Stimulated activated CD8-positive, alpha-beta memory T cell treated with anti-CD3 and anti-CD28 coated beads, Interleukin-15, amount 100 ng/mL, for 1 hour (primary cell): ENCODE results near the gene ISG20L2.

ENCODE experiments used
- DNase-seq: peaks from one replicate; pipeline ENCODE4 v3.0.0-alpha.2; 2020; ENCODE audit warnings: low read depth

Gene ISG20L2

DNA sequence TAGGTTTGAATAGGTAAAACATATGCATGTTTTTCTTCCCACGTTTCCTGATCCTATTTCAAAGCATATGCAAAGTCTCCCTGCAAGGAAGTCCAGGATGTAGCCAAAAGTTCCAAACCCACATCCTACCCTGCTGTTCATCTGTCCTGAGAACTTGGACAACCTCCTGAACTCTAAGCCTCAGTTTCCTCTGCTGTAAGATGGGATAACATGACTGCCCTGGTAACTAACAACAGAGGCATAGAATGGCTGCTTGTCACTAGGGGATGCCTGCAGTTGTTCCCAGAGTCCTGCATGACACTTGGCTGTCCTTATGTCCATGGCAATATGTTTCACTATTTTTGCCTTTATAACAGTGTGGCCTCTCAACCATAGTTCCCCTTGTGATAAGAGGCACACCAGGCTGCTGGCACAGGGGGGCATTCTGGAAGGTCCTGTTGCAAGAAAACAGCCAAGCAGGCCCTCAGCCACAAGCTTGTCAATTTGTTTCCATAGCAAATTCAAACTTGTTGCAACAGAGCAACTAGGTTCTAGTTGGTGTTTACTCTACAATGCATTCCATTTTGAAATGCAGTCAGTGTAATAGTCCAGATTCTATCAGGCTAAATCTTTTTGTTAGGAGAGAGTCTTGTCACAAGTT is 24.4 kb upstream of the ISG20L2 start:
- no peak for DNase-seq

DNA sequence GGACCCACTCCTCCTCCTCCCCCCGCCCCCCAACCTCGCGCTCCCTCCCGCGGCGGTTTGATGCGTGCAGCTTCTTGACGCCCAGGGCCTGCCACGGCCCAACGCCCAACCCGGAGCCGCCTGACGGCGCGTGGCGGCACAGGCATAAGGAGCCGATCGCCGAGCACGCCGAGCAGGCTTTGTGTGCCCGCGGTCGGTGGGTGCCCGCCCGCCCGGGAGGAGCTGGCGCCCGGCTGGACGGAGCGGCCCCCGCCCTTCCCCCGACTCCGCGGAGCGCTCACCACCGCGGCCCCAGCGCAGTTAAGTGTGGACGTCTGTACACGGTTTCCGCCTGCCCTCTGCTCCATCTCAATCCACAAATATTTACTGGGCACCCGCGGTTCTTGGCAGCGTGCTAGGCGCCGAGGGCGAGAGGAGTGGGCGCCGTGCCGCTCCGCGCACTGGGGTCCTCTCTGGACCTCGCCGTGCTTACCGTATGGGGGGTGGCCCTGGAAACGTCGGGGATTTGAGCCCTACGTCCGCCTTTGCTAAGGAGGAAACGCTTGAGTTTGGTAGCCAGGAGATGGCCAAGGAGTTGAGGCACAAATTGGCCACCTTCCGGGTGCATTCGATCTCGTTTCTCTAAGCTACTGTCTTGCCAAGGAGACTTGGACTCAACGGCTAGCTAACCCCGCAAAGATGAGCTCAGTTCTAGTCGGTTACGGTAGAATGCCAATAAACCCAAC is 23.4 kb upstream of the ISG20L2 start:
- DNase-seq: peak; percentile 95

DNA sequence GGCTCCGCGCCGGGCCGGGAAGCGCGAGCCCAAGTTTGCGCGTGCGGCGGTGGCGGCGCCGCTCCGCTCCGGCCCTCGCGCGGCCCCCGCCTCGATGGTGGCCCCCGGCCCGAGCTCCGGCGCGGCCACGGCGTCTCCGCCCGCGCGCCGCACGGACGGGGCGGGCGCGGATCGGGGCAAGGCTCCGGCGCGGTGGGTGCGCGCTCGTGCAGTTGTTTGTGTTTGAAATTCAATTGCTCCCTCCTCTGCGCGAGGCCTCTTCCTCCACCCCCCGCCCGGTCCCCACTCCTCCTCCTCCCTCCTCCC is 22.8 kb upstream of the ISG20L2 start, which contains the start of gene HDGF:
Gene HDGF (minus strand): TSS at position 225 of the 306 bp plus-strand sequence. CDS start 246 bp downstream, outside the sequence.
- DNase-seq: no peak

DNA sequence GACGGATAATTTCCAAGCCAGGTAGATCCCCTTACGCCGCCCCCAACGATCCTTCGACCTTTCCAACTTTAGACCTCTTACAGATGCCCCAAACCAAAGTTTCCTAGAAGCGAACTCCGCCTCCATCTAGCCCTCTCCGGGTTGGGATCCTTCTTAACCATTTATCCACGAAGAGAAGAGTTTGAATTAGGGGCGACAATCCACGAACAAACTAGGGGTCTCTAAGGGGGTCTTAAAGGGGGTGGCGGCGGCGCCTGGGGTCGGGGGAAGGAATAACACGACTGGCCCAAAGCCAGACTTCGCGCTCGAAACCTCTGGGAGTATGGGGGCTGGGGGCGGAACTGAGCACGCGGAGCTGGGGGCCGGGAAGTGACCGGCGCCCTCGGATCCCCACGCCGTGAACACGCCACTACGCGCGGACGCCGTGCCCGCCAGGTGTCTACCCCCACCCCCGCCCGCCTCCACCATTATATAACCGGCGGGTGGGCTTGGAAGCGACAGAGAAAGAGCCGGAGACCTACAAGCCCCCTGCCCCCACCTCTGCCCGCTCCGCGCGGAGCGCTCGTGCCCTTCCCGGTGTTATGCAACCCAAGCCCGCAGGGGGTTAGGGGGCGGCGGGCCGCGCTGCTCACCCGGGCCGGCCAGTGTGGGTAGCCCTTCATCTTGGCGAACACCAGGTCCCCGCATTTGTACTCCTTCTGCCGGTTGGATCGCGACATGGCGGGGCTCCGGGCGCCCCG is 22.3 kb upstream of the ISG20L2 start:
- no peak for DNase-seq

DNA sequence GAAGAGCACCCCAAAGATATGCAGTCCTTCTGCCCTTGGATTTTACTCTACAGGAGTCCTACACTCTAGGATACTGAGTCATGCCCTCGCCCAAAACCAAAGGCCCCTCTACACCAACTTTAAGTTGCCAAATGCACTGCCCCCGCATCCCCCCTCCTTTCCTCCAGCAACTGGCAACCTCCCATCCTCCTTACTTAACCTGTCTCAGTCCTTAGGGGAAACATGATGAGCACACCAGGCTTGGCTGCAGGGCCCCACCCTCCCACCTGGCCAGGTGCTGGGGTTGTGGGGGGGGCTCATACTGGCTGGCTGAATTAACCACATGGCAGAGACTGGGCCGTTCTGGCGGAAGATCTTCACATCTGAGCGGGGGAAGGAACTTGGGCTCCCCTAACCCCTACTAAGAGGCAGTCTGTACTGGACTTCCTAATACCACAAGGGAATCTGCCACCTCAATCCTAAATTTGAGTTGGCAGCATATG is 21.7 kb upstream of the ISG20L2 start:
- no peak for DNase-seq

DNA sequence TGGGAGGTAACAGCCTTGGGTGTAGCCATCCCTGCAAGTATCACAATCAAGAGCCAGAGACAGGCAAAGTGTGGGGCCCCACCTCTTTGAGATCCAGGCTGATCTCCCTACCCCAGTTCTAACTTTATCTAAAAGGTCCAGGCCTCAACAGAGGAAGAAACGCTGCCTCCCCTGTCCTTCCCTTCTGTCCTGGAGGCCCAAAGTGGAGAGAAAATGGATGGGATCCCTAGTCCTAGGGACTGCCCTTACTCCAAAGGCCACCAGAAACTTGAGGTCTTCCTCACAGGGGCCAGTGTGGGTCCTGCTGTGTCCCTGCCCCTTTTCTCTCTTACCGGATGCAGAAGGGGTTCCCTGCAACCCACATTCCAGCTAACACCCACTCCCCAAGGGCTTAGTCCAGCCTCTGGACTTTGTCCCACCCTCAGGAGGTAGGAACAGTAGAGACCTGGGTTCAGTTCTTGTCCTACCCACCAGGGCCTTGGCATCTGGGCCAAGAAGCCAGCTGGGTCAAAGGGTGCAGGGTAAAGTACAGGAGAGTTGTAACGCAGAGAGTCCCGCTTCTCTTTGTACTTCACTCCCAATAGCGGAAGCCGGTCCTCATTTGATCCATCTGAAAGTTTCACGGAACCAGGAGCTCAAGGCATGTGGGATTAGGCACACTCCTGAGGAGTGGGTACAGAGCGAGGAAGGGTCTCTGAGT is 21.0 kb upstream of the ISG20L2 start:
- no peak for DNase-seq

DNA sequence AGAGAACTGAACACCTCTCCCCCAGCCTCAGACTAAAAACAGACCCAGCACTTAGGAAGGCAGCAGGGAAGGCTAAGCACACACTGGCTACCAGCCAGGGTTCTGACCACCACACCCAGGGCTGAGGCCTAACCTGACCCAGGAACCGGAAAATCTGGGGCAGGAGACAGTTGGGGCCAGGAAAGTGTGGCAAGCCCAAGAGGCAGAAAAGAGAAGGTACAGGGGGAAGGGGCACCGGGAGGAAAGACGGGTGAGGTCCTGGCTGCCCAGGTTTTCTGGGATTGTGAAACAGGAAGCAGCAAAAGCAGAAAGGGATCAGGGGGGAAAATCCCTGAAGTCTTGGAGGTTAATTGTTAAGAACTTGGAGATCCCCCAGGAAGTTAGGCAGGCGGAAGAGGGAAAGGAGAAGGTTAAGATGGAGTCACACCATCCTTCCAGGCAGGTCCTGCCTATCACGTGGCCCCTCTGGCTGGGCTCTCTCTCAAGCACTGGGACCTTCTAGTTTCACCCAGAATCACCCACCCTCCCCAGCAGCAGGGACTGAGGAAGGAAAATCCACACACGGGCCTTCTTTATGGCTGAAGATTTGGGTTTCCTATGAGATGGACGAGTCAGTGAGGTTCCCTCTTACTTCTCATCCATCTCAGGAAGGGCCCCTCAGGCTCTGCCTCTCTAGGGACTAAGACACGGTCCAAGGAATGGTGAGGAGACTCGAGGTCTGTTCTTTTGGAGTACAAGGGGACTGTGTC is 20.3 kb upstream of the ISG20L2 start:
- no peak for DNase-seq

DNA sequence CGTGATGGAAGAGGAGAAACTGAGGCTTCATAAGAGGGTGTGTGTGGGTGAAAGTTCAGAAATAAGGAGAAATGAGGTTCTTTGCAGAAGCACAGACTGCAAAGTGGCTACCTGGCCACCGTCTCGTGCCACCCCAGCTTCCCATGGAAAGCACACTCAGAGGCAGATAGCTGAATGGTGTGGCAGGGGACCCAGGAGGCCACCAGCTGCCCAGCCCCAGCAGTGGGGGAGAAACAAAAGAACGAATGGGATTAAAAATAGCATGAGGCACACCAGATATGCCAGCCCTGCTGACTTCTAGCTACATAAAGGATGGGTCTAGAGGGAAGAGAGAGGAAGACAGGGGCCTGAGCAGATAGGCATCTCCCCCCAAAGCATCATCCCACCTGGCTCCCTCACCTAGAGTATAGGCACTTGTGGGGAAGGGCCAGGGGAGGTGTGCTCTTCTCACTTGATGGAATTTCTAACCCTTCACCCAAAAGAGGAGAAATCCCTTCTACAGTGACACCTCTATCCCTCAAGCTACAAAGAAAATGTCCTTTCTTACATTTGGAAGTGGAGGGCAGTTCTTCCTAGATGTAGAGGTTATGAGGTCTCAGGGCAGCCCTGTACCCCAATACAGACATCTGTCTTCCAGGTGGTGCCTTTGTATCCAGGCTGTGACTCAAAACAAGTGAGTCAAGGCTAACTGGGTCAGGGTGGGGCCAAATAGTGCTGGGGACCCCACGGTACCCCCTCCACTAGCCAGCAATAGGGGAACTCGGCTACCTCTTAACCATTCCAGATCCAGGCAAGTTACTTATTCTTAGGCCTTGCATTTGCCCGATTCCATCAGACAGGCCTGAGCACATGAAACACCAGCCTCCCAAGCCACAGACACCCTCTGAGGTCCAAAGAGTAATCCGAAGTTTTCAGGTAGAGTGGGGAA is 19.4 kb upstream of the ISG20L2 start:
- no peak for DNase-seq

DNA sequence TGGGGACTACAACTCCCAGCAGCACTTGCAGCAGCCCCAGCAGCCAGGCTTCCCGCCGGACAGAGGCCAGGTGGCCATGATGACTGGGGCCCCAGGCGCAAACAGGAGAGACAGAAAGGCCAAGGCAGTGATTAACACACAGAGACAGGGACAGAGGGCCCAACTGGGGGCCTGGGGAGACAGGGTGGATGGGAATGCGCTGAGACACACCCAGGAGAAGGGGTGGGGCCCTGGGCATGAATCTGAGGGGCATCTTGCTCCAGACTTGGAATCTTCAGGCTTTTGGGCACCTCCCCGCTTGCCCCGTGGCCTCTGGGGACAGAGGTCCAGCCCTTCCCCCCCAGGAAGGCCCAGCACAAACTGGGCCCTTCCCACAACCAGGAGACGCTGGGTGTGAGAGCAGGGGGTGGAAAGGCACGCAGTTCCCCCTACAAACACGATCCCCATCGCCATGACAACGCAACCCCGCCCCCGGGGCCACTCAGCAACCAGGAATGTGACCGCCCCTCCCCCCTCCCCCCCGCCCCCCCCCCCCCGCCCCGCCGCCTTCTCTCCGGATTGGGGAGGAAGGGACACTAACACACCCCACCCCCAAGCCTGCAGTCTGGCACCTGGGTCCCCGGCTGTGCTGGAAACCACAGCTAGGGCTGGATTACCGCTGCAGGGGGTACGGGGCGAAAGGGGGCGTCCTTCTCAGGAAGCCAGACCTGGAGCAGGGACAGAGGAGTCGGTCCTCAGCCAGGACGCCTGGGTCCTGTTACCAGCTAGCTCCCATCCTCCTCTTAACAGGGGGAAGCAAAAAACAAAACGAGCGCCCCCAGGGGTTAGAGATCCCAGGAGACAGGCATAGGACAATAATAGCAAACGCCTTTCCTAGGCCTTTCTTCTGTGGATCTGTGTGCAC is 18.4 kb upstream of the ISG20L2 start:
- no peak for DNase-seq

DNA sequence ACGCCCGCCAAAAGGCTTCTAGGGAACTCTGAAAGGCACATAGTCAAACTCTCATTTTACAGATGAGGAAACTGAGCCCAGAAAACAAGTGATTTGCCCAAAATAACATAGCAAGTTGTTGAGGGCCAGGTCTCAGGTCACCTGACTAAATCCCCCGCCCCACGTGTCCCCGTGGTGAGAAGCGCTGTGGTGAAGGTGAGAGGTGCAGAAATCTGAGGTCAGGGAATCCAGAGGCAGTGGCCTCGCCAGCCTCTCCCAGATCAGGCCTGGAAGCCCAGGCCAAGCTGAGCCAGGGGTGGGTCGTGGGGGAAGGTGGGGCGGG is 17.8 kb upstream of the ISG20L2 start:
- no peak for DNase-seq

DNA sequence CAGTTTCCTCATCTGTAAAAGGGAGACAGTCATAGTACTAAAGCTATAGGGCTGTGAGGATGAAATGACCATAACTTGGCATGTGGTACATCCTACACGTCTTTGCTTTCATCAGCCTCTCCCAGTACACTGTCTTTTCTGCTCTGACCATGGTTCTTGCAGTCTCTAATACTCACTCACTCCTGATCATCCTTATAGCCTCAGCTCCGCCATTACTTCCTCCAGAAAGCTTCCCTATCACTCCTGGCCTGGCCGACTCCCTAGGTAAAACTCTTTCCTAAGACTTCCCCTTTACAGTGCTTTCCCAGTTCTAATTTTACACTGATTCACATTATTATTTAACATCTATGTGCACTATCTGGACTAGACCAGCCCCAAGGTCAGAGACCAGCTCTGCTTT is 17.3 kb upstream of the ISG20L2 start:
- no peak for DNase-seq

DNA sequence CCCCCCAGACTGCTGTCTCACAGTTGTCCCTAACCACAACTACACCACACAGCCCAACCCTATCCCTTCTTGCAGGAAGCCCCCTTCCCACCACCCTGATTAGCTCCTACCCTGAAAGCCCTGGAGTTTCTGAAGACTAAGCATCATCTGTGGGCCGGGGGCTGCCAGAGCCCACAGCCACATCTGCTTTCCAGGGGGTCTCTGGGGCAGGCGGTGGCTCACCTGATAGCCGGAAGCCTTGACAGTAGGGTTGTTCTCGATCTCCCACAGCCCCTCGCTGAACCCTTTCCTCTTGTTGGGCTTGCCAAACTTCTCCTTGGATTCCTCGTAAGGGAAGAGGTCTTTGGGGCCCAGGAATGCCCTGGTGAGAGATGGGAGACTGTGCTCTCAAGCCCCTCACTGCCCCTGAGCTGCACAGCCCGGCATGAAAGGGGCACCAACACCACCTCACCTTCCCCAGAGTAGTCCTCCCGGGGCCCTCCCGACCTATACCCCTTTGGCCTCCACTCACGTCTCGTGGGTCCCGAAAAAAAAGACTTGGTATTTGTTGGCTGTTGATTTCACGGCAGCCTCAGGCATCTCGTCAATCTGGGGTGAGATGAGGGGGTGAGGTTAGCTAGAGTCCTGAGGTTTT is 16.3 kb upstream of the ISG20L2 start:
- DNase-seq: no peak

DNA sequence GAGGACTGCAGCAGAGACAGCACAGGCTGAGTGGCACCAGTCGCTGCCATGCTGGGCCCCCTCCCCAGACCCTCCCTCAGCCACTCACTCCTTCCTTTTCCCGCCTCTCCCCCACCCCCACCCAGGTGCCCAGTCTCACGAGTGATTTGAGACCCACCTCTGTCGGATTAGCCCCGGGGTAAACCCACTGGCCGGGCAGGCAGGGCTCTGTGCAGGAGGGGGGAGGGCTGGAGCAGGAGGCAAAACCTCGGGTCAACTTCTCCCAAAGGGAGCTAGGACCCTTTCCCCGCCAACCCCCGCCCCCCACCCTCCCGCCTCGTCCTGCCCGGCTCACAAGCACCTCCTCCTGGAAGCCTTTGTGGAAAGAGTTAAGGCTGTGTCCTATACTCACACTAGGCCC is 15.8 kb upstream of the ISG20L2 start:
- DNase-seq: no peak

DNA sequence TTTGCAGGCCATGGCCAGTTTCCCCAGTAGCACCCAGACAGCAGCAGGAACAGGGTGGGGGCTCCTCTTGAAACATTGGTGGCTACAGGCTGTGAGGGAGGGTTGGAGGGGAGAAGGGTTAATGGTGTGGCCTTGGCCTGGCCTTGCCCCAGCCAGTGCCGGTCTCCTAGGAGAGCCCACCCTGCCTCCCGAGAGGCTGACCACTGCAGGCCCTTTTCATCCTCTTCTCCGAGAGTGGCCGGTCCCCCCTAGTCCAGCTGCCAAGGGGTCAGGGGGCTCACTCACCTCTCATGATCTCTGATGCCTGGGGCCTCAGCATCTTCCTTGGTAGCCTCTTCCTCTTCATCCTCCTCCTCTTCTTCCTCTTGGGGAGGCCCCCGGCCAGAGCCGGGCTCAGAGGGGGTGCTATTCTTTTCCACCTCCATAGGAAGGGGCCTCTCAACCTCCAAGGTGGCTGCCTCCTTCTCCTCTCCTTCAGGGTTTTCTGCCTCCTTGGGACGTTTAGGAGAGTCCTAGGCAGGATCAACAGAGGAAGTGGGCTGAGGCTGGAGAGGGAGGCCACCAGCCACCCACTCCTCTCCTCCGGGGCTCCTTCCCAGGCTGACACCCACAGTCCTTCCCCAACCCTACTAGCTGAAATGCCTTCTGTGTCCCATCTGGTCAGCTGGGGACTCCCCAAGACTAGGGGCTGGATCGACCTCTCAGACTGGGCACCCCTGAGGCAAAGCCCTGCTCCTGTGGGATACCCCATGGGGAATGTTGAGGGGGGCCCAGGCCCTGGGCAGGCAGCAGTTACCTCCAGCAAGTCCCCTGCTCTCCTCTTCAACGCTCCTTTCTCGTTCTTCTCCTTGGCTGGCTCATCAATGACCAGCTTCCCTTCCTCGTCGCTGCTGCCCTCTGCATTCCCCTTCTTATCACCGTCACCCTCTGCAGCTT is 15.1 kb upstream of the ISG20L2 start:
- DNase-seq: no peak

DNA sequence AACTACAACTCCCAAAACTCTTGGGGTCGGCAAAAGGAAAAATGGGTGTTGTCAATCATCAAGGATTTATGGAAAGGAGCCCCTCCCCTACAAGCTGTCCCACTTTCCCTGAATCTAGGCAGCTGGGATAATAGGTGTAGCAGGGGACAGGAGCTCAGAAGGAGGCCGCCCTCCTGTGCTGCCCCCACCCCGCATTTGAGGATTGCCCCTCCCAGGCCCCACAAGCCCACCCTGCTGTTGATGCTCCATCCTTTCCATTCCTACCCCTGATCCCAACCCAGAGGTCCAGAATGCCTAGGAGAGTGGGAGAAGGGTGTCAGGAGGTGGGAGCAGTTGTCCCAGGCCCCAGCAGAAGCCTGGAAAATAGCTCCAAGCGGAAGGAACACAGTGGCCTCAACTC is 14.2 kb upstream of the ISG20L2 start:
- no peak for DNase-seq

DNA sequence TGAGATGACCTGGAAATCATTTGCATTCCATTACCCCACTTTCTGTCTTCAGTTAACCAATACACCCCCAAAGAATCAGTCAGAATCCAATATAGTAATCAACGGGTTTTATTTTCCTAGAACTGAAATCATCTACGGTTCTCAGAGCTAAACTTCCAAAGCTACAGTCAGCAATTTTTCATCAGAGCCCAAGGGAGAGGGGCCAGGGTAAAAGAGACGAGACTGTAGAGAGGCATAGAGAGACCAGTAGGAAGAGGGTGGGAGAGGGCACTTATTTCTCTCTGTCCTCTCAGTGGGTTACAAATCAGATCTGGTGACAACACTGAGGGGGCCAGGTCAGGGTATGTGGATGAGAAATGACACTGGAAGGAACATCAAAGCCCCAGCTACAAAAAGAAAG is 13.5 kb upstream of the ISG20L2 start:
- no peak for DNase-seq

DNA sequence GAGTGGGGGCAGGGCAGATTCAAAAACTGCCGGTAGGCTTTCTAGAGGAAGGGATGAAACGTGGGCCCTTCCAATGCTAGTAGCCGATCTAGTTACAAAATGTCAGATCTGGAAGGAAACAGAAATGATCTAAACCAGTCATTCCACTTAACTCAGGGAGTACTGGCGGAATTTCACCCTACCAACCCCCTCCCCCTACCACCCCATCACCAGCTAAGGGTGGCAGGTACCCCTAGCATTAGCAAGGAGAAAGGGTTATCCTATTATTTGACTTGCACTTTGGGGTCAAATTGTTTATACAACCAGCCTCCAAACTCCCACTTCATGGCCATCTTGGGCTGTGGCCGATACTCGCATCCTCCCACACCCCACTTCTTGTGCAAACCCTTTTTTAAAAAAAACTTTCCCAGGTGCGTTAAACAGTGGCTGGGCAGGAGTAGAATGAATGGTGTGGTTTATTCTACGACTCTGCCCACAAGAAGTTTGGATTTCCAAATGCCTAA is 13.0 kb upstream of the ISG20L2 start:
- DNase-seq: no peak
